Right atrium auricular region (tissue), 2 donors: ENCODE measurements around the gene RPE65. TPM values are rescaled to one million over a fixed set of nuclear protein-coding genes. Genes with fewer than 3 reads are reported as not detected.
"Not testable (repeated sequence)": the region's sequence is repeated elsewhere in the genome, so short reads cannot be mapped to it uniquely, and the experiment has no call there.

Experiments used
- DNase-seq: peaks from one replicate; pipeline ENCODE4 v3.0.0-alpha.2; 2019; ENCODE audit warnings: low spot score
- H3K27ac ChIP-seq, 2 donors: fragments of 200-600 bp; sonication (generic); 1 replicate in 1 of 2; 2 replicates in 1 of 2; pipeline ENCODE4 v1.5.1; 2016 to 2019
- H3K27me3 ChIP-seq, 2 donors: fragments of 200-600 bp; sonication (generic); one replicate each; pipeline versions ENCODE4 v1.5.1 to v1.6.0; 2017 to 2019
- H3K36me3 ChIP-seq: fragments of 200-600 bp; sonication (generic); one replicate; pipeline ENCODE4 v1.5.1; 2016
- H3K4me1 ChIP-seq, 2 donors: fragments of 200-600 bp; sonication (generic); one replicate each; pipeline versions ENCODE4 v1.5.1 to v1.6.0; 2017 to 2019
- H3K4me3 ChIP-seq, 2 donors: fragments of 200-600 bp; sonication (generic); 1 replicate in 1 of 2; 2 replicates in 1 of 2; pipeline ENCODE4 v1.5.1; 2017 to 2019; ENCODE audit warnings: mild to moderate bottlenecking in 1 of 2, moderate library complexity in 1 of 2
- H3K9me3 ChIP-seq, 2 donors: fragments of 200-600 bp; sonication (generic); one replicate each; pipeline ENCODE4 v1.5.1; 2019
- CTCF ChIP-seq, 2 donors: fragments of 200-600 bp; sonication (generic); IDR thresholded peaks; one replicate each; pipeline ENCODE4 v1.5.1; 2019; ENCODE audit warnings: antibody characterized with exemption in 2 of 2
- total RNA-seq, 2 donors: library from RNA; depleted of rRNA; stranded (reverse); fragments of >200 nt; gene quantifications; one replicate each; pipeline ENCODE4 v1.1.0, GENCODE V29; 2016

Gene RPE65
- total RNA-seq, 2 donors from 2014 or later = 0.15 TPM; not detected in 1

- Histone ChIP-seq H3K4me1 (peaks cover 0 to 11% of the 10 kb centered on the region in 2 donors), H3K27ac (no peak overlapping the region), H3K4me3 (no peak overlapping the region), H3K27me3 (no peaks in the 10 kb centered on the region), H3K9me3 (no peaks in the 10 kb centered on the region), H3K36me3 (no peaks in the 10 kb centered on the region)
- DNase-seq = no peak
- TF ChIP-seq CTCF (IDR thresholded peaks at IDR 0.05) = no peak
Observed at GRCh38 chr1:68493193-68493592, 43.4 kb upstream of the RPE65 start.

- H3K27me3 ChIP-seq, H3K27ac ChIP-seq, H3K4me3 ChIP-seq, DNase-seq, H3K36me3 ChIP-seq, H3K9me3 ChIP-seq: not testable (repeated sequence)
- peaks cover 0 to 11% of the 10 kb centered on the region in 2 donors for H3K4me1 ChIP-seq
Observed at GRCh38 chr1:68492255-68492654, 42.5 kb upstream of the RPE65 start.

DNA sequence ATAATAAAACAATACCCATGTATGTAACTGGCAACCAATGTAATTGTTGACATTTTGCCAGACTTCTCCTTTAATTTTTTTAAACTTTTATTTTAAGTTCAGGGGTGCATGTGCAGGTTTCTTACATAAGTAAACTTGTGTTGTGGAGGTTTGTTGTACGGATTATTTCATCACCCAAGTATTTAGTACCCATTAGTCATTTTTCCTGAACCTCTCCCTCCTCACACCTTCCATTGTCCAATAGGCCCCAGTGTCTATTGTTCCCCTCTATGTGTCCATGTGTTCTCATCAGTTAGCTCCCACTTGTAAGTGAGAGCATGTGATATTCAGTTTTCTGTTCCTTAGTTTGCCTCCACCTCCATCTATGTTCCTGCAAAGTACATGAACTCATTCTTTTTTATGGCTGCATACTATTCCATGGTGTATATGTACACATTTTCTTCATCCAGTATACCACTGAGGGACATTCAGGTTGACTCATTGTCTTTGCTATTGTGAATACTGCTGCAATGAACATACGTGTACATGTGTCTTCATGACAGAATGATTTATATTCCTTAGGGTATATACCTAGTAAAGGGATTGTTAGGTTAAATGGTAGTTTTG is 40.4 kb upstream of the RPE65 start:
- no peak for TF ChIP-seq CTCF (IDR thresholded peaks at IDR 0.05)
- Histone ChIP-seq H3K4me3 (no peak overlapping the region), H3K27me3 (no peaks in the 10 kb centered on the region), H3K4me1 (no peaks in the 10 kb centered on the region), H3K27ac (no peak overlapping the region), H3K9me3 (no peaks in the 10 kb centered on the region), H3K36me3 (no peaks in the 10 kb centered on the region)
- DNase-seq = no peak

DNA sequence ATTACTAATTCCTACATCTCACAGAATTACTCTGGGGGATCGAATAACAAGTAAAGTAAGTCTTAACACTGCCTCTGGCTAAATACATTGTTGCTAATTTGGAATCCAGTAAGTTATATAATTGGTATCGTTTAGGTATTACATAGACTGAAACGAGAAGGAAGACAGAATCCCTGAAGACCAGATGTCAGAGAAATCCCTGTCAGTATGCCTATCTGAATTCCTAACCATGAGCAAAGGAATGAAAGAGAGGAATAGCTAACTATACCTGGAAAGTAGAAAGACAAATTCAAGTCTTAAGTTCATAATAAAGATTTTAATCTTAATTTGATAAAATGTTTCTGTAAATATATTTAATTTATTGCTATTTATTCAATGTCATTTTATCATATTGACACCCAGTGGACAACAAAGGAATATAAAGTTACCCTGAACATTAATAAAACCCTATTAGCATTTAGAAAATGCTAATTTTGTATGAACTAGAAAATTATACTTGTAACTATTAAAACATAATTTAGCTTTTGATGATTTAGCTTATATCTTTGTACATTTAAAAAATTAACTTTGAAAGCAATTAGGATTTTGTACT is 35.8 kb upstream of the RPE65 start:
- no peak overlapping the region for H3K4me3 ChIP-seq
- no peak overlapping the region for H3K27ac ChIP-seq
- no peaks in the 10 kb centered on the region for H3K36me3 ChIP-seq
- no peak for TF ChIP-seq CTCF (IDR thresholded peaks at IDR 0.05)
- no peaks in the 10 kb centered on the region for H3K9me3 ChIP-seq
- no peaks in the 10 kb centered on the region for H3K27me3 ChIP-seq
- DNase-seq = no peak
- H3K4me1 ChIP-seq = no peaks in the 10 kb centered on the region

- no peak for TF ChIP-seq CTCF (IDR thresholded peaks at IDR 0.05)
- Histone ChIP-seq H3K9me3 (no peaks in the 10 kb centered on the region), H3K4me1 (no peaks in the 10 kb centered on the region), H3K27ac (no peak overlapping the region), H3K4me3 (no peak overlapping the region), H3K27me3 (no peaks in the 10 kb centered on the region), H3K36me3 (no peaks in the 10 kb centered on the region)
- no peak for DNase-seq
Observed at GRCh38 chr1:68484618-68485017, 34.9 kb upstream of the RPE65 start.

GRCh38 chr1:68481041-68481440 is 31.3 kb upstream of the RPE65 start:
- no peaks in the 10 kb centered on the region for H3K9me3 ChIP-seq

More at GRCh38 chr1:68481041-68481440, 31.3 kb upstream of the RPE65 start:
- Histone ChIP-seq H3K4me3 (no peak overlapping the region), H3K36me3 (no peaks in the 10 kb centered on the region), H3K27ac (no peak overlapping the region), H3K4me1 (no peaks in the 10 kb centered on the region), H3K27me3 (no peaks in the 10 kb centered on the region)
- no peak for TF ChIP-seq CTCF (IDR thresholded peaks at IDR 0.05)
- DNase-seq = no peak
